Endothelial cell of hepatic sinusoid (primary cell): ENCODE results near the gene SNAPIN.

Source experiments
- in situ Hi-C: cut with HindIII; loops from 2 replicates; pipeline ENCODE4 v1.10.0; 2017; ENCODE audit warnings: low sequenced_read_pairs

SNAPIN gene

GRCh38 chr1:153673511-153673910, 15.0 kb downstream of the SNAPIN start:
- in situ Hi-C loops: no loop called here

GRCh38 chr1:153677718-153678518, 19.4 kb downstream of the SNAPIN start:
- in situ Hi-C loops: no loop called here

- in situ Hi-C loops: no loop called here
These were observed 20.2 kb downstream of the SNAPIN start, which contains the start of gene NPR1 for GRCh38 chr1:153678519-153679336. Gene NPR1 (plus strand): TSS chr1:153678688. CDS start chr1:153679109, 421 bp downstream.

- in situ Hi-C loops: no loop called here
These were observed 21.0 kb downstream of the SNAPIN start for GRCh38 chr1:153679337-153680119.

GRCh38 chr1:153680120-153680403, 21.6 kb downstream of the SNAPIN start:
- in situ Hi-C loops: no loop called here

GRCh38 chr1:153682730-153683129, 24.2 kb downstream of the SNAPIN start:
- in situ Hi-C loops: no loop called here

GRCh38 chr1:153683854-153684253, 25.4 kb downstream of the SNAPIN start:
- in situ Hi-C loops: no loop called here

GRCh38 chr1:153684892-153685291, 26.4 kb downstream of the SNAPIN start:
- in situ Hi-C loops: loop anchor here (5.0 kb wide), 1 partner anchor 57 kb away; no protein-coding TSS in a partner anchor

- in situ Hi-C loops: loop anchor here (5.0 kb wide), 1 partner anchor 57 kb away; no protein-coding TSS in a partner anchor
These were observed 27.2 kb downstream of the SNAPIN start for GRCh38 chr1:153685544-153686340.

- in situ Hi-C loops: loop anchor here (5.0 kb wide), 1 partner anchor 55 kb away; no protein-coding TSS in a partner anchor
These were observed 29.0 kb downstream of the SNAPIN start for GRCh38 chr1:153687346-153688125.

- in situ Hi-C loops: loop anchor here (5.0 kb wide), 1 partner anchor 54 kb away; no protein-coding TSS in a partner anchor
These were observed 29.8 kb downstream of the SNAPIN start for GRCh38 chr1:153688276-153688675.

GRCh38 chr1:153688736-153689328, 30.3 kb downstream of the SNAPIN start:
- in situ Hi-C loops: loop anchor here (5.0 kb wide), 1 partner anchor 53 kb away; no protein-coding TSS in a partner anchor

- in situ Hi-C loops: no loop called here
These were observed 35.0 kb downstream of the SNAPIN start for GRCh38 chr1:153693466-153693865.

- in situ Hi-C loops: no loop called here
These were observed 38.2 kb downstream of the SNAPIN start for GRCh38 chr1:153696741-153697140.

- in situ Hi-C loops: no loop called here
These were observed 38.9 kb downstream of the SNAPIN start for GRCh38 chr1:153697191-153698019.

- in situ Hi-C loops: no loop called here
These were observed 39.8 kb downstream of the SNAPIN start for GRCh38 chr1:153698020-153698922.
